ENCODE data around the gene CCDC12. TPM values are rescaled to one million over a fixed set of nuclear protein-coding genes. Genes with fewer than 3 reads are reported as not detected.

The CCDC12 gene
- total RNA-seq, 1 donor from 2014 or later: 50.5 TPM

DNA sequence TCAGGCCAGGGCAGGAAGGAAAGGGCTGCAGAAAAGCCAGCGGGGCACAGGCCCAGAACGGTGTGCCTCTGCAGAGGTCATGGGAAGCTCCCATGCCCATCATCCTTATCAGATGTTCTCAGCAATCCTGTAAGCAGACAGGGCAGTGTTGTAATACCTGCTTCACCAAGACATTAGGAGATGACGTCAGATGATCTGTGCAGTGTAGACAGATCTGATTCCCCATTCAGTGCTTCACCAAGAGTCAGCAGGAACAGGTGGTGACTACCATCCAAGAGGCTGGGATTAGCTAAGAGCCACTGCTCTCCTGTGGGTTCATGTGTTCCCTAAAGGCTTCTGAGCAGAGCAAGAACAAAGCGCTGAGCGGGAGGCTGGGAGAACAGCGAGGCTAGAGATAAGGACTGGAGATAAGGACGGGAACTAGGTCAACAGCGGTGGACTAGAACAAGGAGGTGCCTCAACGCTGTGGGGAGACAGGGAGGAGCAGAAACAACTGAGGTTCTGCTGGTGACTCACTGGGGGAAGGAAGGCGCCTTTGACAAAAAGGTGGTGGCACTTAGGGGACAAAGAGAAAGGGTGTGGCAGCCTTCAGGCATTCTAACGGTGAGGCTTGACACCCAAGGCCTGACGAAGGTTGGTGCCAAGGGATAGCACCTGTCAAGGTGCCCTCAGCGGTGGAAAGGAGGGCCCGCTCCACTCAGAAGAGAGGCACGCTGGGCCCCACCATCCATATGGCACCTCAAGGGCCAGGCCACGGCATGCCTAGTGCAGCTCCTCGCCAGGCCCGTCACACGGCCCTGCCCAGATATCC is 28.4 kb downstream of the CCDC12 start:
- H3K4me3 Mint-ChIP-seq: no peak overlapping the region
- TF ChIP-seq, protein P1, sequence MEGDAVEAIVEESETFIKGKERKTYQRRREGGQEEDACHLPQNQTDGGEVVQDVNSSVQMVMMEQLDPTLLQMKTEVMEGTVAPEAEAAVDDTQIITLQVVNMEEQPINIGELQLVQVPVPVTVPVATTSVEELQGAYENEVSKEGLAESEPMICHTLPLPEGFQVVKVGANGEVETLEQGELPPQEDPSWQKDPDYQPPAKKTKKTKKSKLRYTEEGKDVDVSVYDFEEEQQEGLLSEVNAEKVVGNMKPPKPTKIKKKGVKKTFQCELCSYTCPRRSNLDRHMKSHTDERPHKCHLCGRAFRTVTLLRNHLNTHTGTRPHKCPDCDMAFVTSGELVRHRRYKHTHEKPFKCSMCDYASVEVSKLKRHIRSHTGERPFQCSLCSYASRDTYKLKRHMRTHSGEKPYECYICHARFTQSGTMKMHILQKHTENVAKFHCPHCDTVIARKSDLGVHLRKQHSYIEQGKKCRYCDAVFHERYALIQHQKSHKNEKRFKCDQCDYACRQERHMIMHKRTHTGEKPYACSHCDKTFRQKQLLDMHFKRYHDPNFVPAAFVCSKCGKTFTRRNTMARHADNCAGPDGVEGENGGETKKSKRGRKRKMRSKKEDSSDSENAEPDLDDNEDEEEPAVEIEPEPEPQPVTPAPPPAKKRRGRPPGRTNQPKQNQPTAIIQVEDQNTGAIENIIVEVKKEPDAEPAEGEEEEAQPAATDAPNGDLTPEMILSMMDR (IDR thresholded peaks at IDR 0.05; ENCODE audit: unreplicated experiment): no peak
- H3K27ac Mint-ChIP-seq: peak overlapping the region; percentile 76
- no peaks in the 10 kb centered on the region for H3K27me3 Mint-ChIP-seq (ENCODE audit: low read depth)
- peaks cover 52% of the 10 kb centered on the region for H3K4me1 Mint-ChIP-seq
- DNase-seq (ENCODE audit: low spot score in 2 of 2, unreplicated experiment in 2 of 2): no peak
- peaks cover 11% of the 10 kb centered on the region for H3K36me3 Mint-ChIP-seq
- no peaks in the 10 kb centered on the region for H3K9me3 Mint-ChIP-seq

DNA sequence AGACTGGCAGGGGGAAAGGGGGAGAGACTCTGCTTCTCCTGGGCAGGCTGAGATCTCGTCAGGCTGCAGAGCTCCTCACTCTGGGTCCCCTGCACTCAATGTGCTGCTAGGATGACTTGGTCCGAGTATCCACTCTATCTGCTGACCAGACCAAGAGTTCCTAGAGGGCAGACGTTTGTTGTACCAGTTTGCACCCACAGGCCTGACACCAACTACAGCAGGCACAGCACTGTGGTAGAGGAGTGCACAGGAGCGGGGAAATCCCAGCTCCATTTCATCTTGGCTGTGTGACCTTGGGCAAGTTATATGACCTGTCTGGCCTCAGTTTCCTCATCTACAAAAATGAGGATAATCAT is 29.0 kb downstream of the CCDC12 start:
- Mint-ChIP-seq H3K27me3 (ENCODE audit: low read depth) (no peaks in the 10 kb centered on the region), H3K9me3 (no peaks in the 10 kb centered on the region), H3K36me3 (peaks cover 11% of the 10 kb centered on the region), H3K27ac (peak overlapping the region; percentile 76), H3K4me1 (peaks cover 59% of the 10 kb centered on the region), H3K4me3 (no peak overlapping the region)
- DNase-seq (ENCODE audit: low spot score in 2 of 2, unreplicated experiment in 2 of 2): no peak
- TF ChIP-seq, protein P1 (IDR thresholded peaks at IDR 0.05; ENCODE audit: unreplicated experiment): no peak

DNA sequence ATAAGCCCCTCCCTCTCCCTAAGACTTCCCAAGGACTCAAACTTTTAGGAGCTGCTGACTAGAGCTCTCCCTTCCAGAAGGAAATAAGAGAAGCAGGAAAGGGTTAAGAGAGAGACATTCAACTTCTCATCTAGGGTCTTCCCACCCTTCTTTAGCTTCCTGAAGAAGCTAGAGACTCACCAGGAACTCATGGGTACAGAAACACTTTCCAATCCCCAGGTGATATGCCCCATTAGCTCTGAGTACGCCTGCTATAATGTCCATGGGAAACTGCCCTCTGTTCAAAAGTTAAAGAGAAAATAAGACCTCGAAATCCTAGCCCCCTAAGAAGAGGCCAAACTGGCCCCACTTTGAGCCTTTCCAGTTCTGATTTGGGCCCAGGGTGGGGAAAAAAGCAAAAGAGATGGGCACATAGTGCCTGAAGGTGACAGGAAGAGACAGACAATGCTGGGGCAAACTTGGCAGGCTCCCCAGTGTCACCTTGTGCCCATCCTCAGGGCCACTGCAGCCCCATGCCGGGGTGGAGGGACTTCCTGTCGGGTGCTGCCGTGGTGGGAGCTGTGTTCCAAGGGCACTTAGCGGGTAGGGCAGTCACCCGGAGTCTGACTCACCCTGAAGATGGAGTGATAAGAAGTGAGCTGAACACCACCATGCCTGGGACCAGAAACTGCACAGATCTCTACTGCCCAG is 29.5 kb downstream of the CCDC12 start:
- no peak for DNase-seq (ENCODE audit: low spot score in 2 of 2, unreplicated experiment in 2 of 2)
- peaks cover 11% of the 10 kb centered on the region for H3K36me3 Mint-ChIP-seq
- peak overlapping the region; percentile 56 for H3K27ac Mint-ChIP-seq

DNA sequence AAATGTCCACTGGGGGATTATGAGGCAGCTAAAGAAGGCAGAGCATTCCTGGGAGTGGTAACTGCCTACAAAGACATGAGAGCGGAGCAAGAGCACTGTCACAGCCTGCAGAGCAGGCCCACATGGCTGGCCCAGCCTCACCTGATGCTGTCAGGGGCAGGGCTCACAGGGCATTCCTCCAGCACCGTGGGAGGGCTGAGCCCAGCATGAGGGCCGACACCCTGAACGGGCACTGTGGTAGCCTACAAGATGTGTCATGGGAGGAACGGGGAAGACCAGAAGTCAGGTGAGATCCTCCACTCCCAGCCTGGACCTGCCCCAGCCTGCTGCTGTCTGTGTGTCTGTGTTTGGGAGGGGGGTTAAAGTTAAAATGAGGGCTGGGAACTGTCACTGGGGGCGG is 30.1 kb downstream of the CCDC12 start:
- H3K4me1 Mint-ChIP-seq: peaks cover 60% of the 10 kb centered on the region
- no peak overlapping the region for H3K4me3 Mint-ChIP-seq
- peaks cover 11% of the 10 kb centered on the region for H3K36me3 Mint-ChIP-seq
- H3K27ac Mint-ChIP-seq: no peak overlapping the region
- TF ChIP-seq, protein P1 (IDR thresholded peaks at IDR 0.05; ENCODE audit: unreplicated experiment): no peak
- no peaks in the 10 kb centered on the region for H3K27me3 Mint-ChIP-seq (ENCODE audit: low read depth)
- DNase-seq (ENCODE audit: low spot score in 2 of 2, unreplicated experiment in 2 of 2): no peak
- no peaks in the 10 kb centered on the region for H3K9me3 Mint-ChIP-seq

More for the DNA sequence above, 29.5 kb downstream of the CCDC12 start:
- Mint-ChIP-seq H3K4me3 (no peak overlapping the region), H3K4me1 (peaks cover 60% of the 10 kb centered on the region), H3K9me3 (no peaks in the 10 kb centered on the region), H3K27me3 (ENCODE audit: low read depth) (no peaks in the 10 kb centered on the region)
- TF ChIP-seq, protein P1 (IDR thresholded peaks at IDR 0.05; ENCODE audit: unreplicated experiment): no peak

DNA sequence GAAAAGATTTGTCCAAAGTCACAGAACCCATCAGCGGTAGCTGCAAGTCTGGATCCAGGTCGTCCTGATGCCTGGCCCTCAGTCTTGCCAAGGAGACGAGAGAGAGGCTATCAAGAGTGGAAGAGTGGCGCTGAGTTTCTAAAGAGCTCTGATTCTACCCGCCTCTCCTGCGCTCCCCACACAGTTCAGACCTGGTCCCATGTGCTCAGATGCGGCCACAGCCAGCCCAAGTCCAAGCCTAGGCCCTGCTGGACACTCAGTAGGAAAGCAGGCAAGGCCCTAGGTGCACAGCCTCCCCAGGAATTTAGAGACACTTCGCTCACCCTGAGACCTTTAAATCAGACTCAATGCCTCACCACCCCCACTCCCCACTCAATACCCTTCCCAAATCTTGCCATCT is 32.4 kb downstream of the CCDC12 start:
- Mint-ChIP-seq H3K27me3 (ENCODE audit: low read depth) (no peaks in the 10 kb centered on the region), H3K27ac (no peak overlapping the region), H3K4me1 (peaks cover 55% of the 10 kb centered on the region), H3K4me3 (no peak overlapping the region), H3K9me3 (no peaks in the 10 kb centered on the region), H3K36me3 (peaks cover 20% of the 10 kb centered on the region)
- no peak for DNase-seq (ENCODE audit: low spot score in 2 of 2, unreplicated experiment in 2 of 2)
- TF ChIP-seq, protein P1 (IDR thresholded peaks at IDR 0.05; ENCODE audit: unreplicated experiment): no peak
